Hepatic stellate cell (primary cell): ENCODE data around the gene GFI1B.
"Not testable (repeated sequence)": the region's sequence is repeated elsewhere in the genome, so short reads cannot be mapped to it uniquely, and the experiment has no call there.

Experiments used
- DNase-seq: peaks from one replicate; pipeline ENCODE4 v3.0.0; 2011; ENCODE audit warnings: low spot score

The GFI1B gene

GRCh38 chr9:132978451-132979131 lies at the start of gene GFI1B:
GFI1B (plus strand) TSS chr9:132978694; CDS start chr9:132986679, 7,985 bp downstream.
- no peak for DNase-seq

DNA sequence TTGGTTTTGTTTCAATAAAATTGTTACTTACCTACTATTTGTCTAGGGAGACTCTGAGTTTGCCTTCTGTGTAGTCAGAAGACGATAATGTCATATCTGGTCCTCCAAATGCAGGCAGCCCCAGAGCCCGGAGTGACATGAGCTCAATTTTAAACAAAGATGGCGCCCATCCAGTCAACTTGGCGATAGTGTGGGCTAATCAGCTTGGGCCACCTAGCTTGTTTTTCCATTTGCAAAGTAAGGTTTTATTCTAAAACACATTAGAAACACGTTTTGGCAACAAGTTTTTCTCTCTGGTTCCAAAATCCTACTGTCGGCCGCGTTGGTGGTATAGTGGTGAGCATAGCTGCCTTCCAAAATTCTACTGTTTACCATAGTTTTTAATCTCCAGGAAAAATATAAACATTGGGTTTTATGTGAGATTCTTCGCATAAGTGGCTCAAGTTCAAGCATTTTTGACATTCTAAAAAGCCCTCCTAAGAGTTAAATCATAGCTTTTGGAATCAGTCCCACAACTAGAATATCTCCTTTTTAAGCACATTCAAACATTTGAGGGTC lies 47.2 kb upstream of the GFI1B start:
- DNase-seq, result no peak

DNA sequence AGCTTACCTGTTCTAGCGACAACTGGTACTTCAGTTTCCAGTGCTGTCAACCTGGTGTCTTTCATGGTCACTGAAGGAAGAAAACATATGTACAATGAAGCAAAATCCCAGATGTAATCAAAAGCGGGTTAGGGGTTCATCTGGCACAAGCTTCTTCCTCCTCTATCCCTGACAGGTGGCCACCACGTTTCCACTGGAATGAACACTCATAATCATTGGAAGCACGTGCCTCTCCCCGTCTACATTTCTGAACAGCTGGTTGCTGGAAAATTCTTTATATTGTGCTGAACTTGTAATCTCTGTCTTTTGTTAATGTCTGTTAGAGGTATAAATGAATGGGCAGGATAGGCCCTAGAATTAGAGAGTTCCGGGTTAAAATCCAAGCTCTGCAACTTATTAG lies 43.5 kb upstream of the GFI1B start:
- DNase-seq, result no peak

- no peak for DNase-seq
Observed at GRCh38 chr9:132937463-132937901, 41.0 kb upstream of the GFI1B start.

- no peak for DNase-seq
Observed at GRCh38 chr9:132939169-132939568, 39.3 kb upstream of the GFI1B start.

- no peak for DNase-seq
Observed at GRCh38 chr9:132942541-132943182, 35.8 kb upstream of the GFI1B start.

- no peak for DNase-seq
Observed at GRCh38 chr9:132943651-132944293, 34.7 kb upstream of the GFI1B start.

GRCh38 chr9:132944294-132945185 lies 34.0 kb upstream of the GFI1B start, which contains the start of gene TSC1:
TSC1 (minus strand) TSS chr9:132944616; CDS start chr9:132928872, 15,744 bp downstream.
- DNase-seq, result peak; percentile 93

- no peak for DNase-seq
Observed at GRCh38 chr9:132945186-132946130, 33.0 kb upstream of the GFI1B start.

- DNase-seq, result no peak
Observed at GRCh38 chr9:132946211-132946610, 32.3 kb upstream of the GFI1B start.

GRCh38 chr9:132946631-132947295 lies 31.7 kb upstream of the GFI1B start:
- peak; percentile 56 for DNase-seq

DNA sequence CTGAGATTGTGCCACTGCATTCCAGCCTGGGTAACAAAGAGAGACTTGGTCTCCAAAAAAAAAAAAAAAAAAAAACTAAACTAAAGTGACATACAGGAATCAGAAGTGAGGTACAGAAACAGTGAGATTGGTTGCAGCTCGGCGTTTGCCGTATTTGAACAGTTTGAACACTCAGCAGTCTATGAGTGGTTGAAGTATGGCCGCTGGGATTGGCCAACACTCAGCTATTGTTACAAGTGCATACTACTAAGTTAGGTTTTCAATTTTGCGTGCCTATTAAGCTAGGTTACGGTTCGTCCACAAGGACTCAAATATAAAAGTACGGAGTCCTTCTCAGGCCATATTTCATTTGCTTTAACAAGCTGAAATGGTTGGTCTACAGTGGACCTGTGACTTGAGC lies 30.7 kb upstream of the GFI1B start:
- DNase-seq, result no peak

DNA sequence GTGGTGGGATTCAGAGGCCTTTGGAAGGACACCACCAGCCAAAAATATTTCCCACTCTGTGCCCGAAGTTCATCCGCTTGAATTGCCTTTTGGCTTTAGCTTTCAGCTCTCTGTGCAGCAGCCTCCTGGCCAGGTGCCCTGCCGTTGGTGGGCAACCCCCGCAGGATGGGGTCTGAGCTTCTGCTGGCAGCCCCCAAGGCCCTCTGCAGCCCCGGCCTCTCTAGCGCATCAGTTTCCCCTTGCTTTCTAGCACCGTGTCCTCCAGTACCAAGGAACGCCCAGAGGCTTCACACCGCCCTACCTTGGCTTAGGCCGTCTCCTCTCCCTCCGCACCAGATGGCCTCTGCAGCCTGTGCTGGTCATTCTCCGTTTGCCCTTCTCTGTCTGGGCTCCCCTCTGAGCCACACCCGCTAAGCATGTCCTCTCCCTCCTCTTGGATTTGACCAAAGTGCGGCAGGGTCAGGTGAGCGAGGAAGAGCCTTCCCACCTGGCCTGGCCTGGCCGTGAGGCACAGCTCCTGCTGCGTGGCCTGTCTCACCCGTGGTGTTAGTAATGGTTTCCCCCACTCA lies 29.9 kb upstream of the GFI1B start:
- no peak for DNase-seq

DNA sequence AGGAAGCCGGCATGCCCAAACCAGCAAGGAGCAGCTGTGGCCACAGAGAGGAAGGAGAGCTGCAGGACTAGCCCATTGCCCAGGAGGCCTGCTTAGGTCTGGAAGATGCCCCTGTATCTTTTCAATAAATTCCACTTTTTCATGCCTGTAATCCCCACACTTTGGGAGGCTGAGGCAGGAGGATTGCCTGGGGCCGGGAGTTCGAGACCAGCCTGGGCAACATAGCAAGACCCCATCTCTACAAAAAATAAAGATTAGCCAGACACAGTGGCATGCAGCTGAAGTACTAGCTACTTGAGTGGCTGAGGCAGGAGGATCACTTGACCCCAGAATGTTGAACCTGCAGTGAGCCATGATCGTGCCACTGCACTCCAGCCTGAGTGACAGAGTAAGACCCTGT lies 28.8 kb upstream of the GFI1B start:
- DNase-seq, result no peak

- no peak for DNase-seq
Observed at GRCh38 chr9:132955123-132955522, 23.4 kb upstream of the GFI1B start.

DNA sequence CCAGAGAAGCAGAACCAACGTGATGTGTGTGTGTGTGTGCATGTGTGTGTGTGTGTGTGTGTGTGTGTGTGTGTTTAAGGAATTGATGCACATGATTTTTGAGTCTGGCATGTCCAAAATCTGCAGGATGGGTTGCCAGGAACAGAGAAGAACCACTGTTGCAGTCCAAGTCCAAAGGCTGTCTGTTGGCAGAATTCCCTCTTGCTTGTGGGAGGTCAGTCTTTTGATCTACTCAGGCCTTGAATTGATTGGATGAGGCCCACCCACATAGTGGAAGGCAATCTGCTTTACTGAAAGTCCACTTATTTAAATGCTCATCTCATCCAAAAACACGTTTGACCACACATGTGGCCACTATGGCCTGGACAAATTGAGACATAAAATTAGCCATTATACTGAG lies 22.7 kb upstream of the GFI1B start:
- DNase-seq, result no peak

GRCh38 chr9:132957805-132958204 lies 20.7 kb upstream of the GFI1B start:
- no peak for DNase-seq

GRCh38 chr9:132961002-132961401 lies 17.5 kb upstream of the GFI1B start:
- DNase-seq, result no peak

GRCh38 chr9:132965478-132965877 lies 13.0 kb upstream of the GFI1B start:
- no peak for DNase-seq

- DNase-seq, result not testable (repeated sequence)
Observed at GRCh38 chr9:132967908-132968307, 10.6 kb upstream of the GFI1B start.
